Left lung (tissue), 10 donors: ENCODE data around the gene CSRNP2. TPM values are rescaled to one million over a fixed set of nuclear protein-coding genes. Genes with fewer than 3 reads are reported as not detected.
A peak's percentile ranks its signal among the peaks of the same experiment; 100 is the strongest.
"Not testable (repeated sequence)": the region's sequence is repeated elsewhere in the genome, so short reads cannot be mapped to it uniquely, and the experiment has no call there.

Source experiments
- ATAC-seq: fragments of 200-7000 bp; cut with Tn5 transposase; one replicate; pipeline ENCODE4 v1.9.1; 2020; ENCODE audit warnings: moderate library complexity
- DNase-seq, 4 donors: peaks; one replicate each; pipeline ENCODE4 v3.0.0-alpha.2; 2013 to 2020
- H3K27ac ChIP-seq, 2 donors: fragments of 200-600 bp; sonication (generic) in 1 of 2; one replicate each; pipeline versions ENCODE4 v1.5.0 to v1.8.0; 2020 to 2021
- H3K27me3 ChIP-seq, 2 donors: fragments of 200-600 bp; sonication (generic) in 1 of 2; one replicate each; pipeline versions ENCODE4 v1.5.0 to v1.8.0; 2020 to 2021
- H3K36me3 ChIP-seq, 2 donors: fragments of 200-600 bp; sonication (generic) in 1 of 2; one replicate each; pipeline versions ENCODE4 v1.5.0 to v1.8.0; 2020 to 2021
- H3K4me1 ChIP-seq, 2 donors: fragments of 200-600 bp; one replicate each; pipeline ENCODE4 v1.8.0; 2021
- H3K4me3 ChIP-seq, 2 donors: fragments of 200-600 bp; sonication (generic) in 1 of 2; one replicate each; pipeline versions ENCODE4 v1.5.0 to v1.8.0; 2020 to 2021; ENCODE audit warnings: mild to moderate bottlenecking in 1 of 2
- H3K9me3 ChIP-seq, 2 donors: fragments of 200-600 bp; sonication (generic) in 1 of 2; one replicate each; pipeline versions ENCODE4 v1.5.0 to v1.8.0; 2020 to 2021
- intact Hi-C, 2 donors: fragments of 100-400 bp; cut with DNase I; formaldehyde crosslinking; loops; one replicate each; pipeline versions ENCODE4 v1.11.2 to v1.14.2; 2022
- polyA plus RNA-seq, 6 donors: library from polyadenylated mRNA; unstranded; fragments of 120-200 nt; gene quantifications; one replicate each; pipeline ENCODE4 v1.2.1, GENCODE V29; 2013; ENCODE audit not compliant: insufficient read length in 6 of 6
- total RNA-seq, 2 donors: library from RNA; stranded (reverse); fragmentation: NEBNext Ultra II Directional; extraction: Animal tissue kit (Norgen Biotek cat#: 25700); gene quantifications; one replicate each; pipeline ENCODE4 v1.2.1, GENCODE V29; 2021
- TF ChIP-seq, protein P1 (sequence below), 2 donors: fragments of 200-600 bp; sonication (generic) in 1 of 2; IDR thresholded peaks; one replicate each; pipeline versions ENCODE4 v1.5.0 to v1.8.0; 2021; ENCODE audit warnings: antibody characterized with exemption in 2 of 2
- donor health status: DM: no; HTN: yes; CAD: no.
- donor health status: DM: no; HTN: no; CAD: no.

CSRNP2 gene
- total and polyA plus RNA-seq, 8 donors: 25.2 to 40.9 (median 34.6) TPM

GRCh38 chr12:51020448-51021182 is 62.8 kb downstream of the CSRNP2 start:
- Histone ChIP-seq H3K4me3 (no peak overlapping the region), H3K36me3 (no peaks in the 10 kb centered on the region), H3K27ac (peak overlapping the region in 1 of 2 donors; percentile 76), H3K4me1 (peaks cover 5 to 74% of the 10 kb centered on the region in 2 donors), H3K9me3 (no peaks in the 10 kb centered on the region), H3K27me3 (no peaks in the 10 kb centered on the region)
- ATAC-seq: no peak
- intact Hi-C loops: no loop called here
- DNase-seq: no peak
- TF ChIP-seq, protein P1, sequence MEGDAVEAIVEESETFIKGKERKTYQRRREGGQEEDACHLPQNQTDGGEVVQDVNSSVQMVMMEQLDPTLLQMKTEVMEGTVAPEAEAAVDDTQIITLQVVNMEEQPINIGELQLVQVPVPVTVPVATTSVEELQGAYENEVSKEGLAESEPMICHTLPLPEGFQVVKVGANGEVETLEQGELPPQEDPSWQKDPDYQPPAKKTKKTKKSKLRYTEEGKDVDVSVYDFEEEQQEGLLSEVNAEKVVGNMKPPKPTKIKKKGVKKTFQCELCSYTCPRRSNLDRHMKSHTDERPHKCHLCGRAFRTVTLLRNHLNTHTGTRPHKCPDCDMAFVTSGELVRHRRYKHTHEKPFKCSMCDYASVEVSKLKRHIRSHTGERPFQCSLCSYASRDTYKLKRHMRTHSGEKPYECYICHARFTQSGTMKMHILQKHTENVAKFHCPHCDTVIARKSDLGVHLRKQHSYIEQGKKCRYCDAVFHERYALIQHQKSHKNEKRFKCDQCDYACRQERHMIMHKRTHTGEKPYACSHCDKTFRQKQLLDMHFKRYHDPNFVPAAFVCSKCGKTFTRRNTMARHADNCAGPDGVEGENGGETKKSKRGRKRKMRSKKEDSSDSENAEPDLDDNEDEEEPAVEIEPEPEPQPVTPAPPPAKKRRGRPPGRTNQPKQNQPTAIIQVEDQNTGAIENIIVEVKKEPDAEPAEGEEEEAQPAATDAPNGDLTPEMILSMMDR (IDR thresholded peaks at IDR 0.05): no peak

DNA sequence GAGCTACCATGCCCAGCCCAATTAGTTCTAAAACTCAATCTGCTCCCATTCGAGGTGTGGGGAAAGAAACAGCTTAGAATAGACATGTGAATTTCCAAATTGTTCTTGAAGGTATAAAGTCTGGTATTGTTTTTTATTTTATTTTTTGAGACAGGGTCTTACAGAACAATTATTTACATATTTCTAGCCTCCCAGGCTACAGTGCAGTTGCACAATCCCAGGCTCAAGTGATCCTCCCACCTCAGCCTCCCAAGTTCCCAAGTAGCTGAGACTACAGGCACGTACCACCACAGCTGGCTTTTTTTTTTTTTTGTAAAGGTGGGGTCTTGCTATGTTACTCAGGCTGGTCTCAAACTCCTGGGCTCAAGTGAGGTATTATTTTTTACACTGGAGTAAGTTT is 63.5 kb downstream of the CSRNP2 start:
- intact Hi-C loops: no loop called here
- Histone ChIP-seq H3K4me3 (no peak overlapping the region), H3K36me3 (no peaks in the 10 kb centered on the region), H3K4me1 (peaks cover 5 to 72% of the 10 kb centered on the region in 2 donors), H3K27ac (peak overlapping the region in 1 of 2 donors; percentile 76), H3K27me3 (no peaks in the 10 kb centered on the region), H3K9me3 (no peaks in the 10 kb centered on the region)
- no peak for ATAC-seq
- no peak for DNase-seq
- TF ChIP-seq, protein P1 (IDR thresholded peaks at IDR 0.05): no peak

DNA sequence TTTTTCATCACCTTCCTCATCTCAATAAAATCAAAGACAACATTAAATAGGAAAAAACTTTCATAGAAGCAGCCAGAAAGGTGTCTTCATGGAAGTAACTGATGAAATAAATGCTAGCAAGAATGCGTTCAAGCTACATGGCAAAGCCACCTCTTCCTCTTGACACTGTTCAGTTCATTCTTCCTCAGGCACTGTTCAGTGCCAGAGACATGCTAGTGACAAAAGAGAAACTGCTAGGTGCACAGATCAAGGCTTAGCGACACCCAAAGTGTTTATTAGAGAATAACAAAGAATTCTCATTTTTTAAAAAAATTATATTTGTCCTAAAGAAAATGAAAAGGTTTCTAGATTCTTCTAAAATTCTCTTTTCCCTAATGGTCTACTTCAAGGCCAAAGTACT is 64.4 kb downstream of the CSRNP2 start:
- DNase-seq: no peak
- intact Hi-C loops: no loop called here
- Histone ChIP-seq H3K27me3 (no peaks in the 10 kb centered on the region), H3K27ac (no peak overlapping the region), H3K4me3 (no peak overlapping the region), H3K36me3 (no peaks in the 10 kb centered on the region), H3K9me3 (no peaks in the 10 kb centered on the region), H3K4me1 (peaks cover 5 to 70% of the 10 kb centered on the region in 2 donors)
- TF ChIP-seq, protein P1 (IDR thresholded peaks at IDR 0.05): no peak
- ATAC-seq: no peak

DNA sequence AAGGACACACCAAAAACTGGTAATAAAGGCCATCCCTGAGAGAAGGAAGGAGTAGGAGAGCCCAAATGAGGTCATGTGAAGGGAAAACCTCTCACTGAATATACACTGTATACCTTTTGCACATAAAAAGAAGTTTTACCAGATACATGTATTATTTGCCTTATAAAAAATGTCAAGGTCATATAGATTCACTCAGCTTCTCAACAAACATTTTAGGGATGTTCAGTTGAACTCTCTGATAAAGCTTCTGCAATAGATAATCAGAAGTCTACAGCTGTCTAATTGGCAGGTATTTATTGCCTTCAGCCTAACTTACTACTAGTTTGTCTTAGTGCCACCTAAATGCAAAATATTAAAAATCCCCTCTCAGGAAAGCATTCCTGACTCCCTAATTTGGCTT is 65.9 kb downstream of the CSRNP2 start:
- intact Hi-C loops: no loop called here
- Histone ChIP-seq H3K27me3 (no peaks in the 10 kb centered on the region), H3K27ac (no peak overlapping the region), H3K36me3 (no peaks in the 10 kb centered on the region), H3K4me1 (peaks cover 11 to 70% of the 10 kb centered on the region in 2 donors), H3K4me3 (no peak overlapping the region), H3K9me3 (no peaks in the 10 kb centered on the region)
- TF ChIP-seq, protein P1 (IDR thresholded peaks at IDR 0.05): no peak
- no peak for ATAC-seq
- no peak for DNase-seq

DNA sequence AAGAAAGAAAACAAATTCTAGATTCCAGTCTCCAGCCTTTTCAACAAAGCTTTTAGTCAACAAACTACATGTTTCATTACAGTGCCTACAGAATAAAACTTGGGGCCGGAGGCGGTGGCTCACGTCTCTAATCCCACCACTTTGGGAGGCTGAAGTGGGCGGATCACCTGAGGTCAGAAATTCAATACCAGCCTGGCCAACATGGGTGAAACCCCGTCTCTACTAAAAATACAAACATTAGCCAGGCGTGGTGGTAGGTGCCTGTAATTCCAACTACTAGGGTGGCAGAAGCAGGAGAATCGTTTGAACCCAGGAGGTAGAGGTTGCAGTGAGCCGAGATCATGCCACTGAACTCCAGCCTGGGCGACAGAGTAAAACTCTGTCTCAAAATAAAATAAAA is 68.9 kb downstream of the CSRNP2 start:
- DNase-seq, H3K9me3 ChIP-seq, H3K27me3 ChIP-seq, ATAC-seq, H3K27ac ChIP-seq, H3K4me3 ChIP-seq, intact Hi-C loops, H3K36me3 ChIP-seq: not testable (repeated sequence)
- peaks cover 15 to 69% of the 10 kb centered on the region in 2 donors for H3K4me1 ChIP-seq

DNA sequence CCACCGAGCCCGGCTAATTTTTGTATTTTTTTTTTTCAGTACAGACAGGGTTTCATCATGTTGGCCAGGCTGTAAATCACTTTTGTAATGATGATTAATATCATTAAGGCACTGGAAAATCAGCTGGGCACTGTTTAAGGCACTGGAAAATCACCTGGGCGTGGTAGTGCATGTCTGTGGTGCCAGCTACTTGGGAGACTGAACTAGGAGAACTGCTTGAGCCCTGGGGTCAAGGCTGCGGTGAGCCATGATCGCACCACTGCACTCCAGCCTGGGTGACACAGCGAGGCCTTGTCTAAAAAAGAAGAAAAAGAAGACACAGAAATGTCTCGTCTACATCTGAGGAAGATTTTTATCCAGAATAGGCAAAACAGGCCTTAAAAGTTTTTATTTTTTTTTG is 70.0 kb downstream of the CSRNP2 start:
- Histone ChIP-seq H3K9me3 (no peaks in the 10 kb centered on the region), H3K4me1 (peaks cover 15 to 76% of the 10 kb centered on the region in 2 donors), H3K27ac (peak overlapping the region in 1 of 2 donors; percentile 45), H3K4me3 (no peak overlapping the region), H3K36me3 (no peaks in the 10 kb centered on the region), H3K27me3 (no peaks in the 10 kb centered on the region)
- TF ChIP-seq, protein P1 (IDR thresholded peaks at IDR 0.05): no peak
- DNase-seq (no peak), ATAC-seq (no peak)
- intact Hi-C loops: no loop called here
